Aorta (tissue), 5 donors: Measurements from ENCODE around the gene CMIP. TPM values are rescaled to one million over a fixed set of nuclear protein-coding genes. Genes with fewer than 3 reads are reported as not detected.

Source experiments
- ATAC-seq: fragments of 200-7000 bp; cut with Tn5 transposase; one replicate; pipeline ENCODE4 v1.9.1; 2022; ENCODE audit warnings: moderate library complexity; ENCODE audit not compliant: low FRiP score
- DNase-seq, 2 donors: peaks; one replicate each; pipeline ENCODE4 v3.0.0-alpha.2; 2020
- H3K27ac ChIP-seq, 2 donors: one replicate each; pipeline ENCODE4 v1.5.1; 2013; ENCODE audit warnings: low read length in 2 of 2, mild to moderate bottlenecking in 2 of 2, moderate library complexity in 2 of 2, control low read depth in 1 of 2, inconsistent platforms in 1 of 2, low read depth in 1 of 2
- H3K27me3 ChIP-seq, 2 donors: one replicate each; pipeline ENCODE4 v1.6.1; 2013; ENCODE audit warnings: control low read depth in 1 of 2, low read length in 1 of 2, mild to moderate bottlenecking in 1 of 2, moderate library complexity in 1 of 2; ENCODE audit not compliant: insufficient read depth in 2 of 2, control insufficient read depth in 1 of 2
- H3K36me3 ChIP-seq, 2 donors: one replicate each; pipeline ENCODE4 v1.6.1; 2013; ENCODE audit warnings: control low read depth in 1 of 2, low read length in 1 of 2, mild to moderate bottlenecking in 1 of 2; ENCODE audit not compliant: insufficient read depth in 2 of 2, control insufficient read depth in 1 of 2
- H3K4me1 ChIP-seq, 2 donors: one replicate each; pipeline ENCODE4 v1.6.1; 2013; ENCODE audit warnings: low read length in 2 of 2, control low read depth in 1 of 2, mild to moderate bottlenecking in 1 of 2, moderate library complexity in 1 of 2; ENCODE audit not compliant: insufficient read depth in 2 of 2, control insufficient read depth in 1 of 2
- H3K4me3 ChIP-seq, 2 donors: one replicate each; pipeline ENCODE4 v1.5.1; 2013; ENCODE audit warnings: low read length in 2 of 2, control low read depth in 1 of 2, mild to moderate bottlenecking in 1 of 2
- H3K9me3 ChIP-seq: one replicate; pipeline ENCODE4 v1.6.1; 2013; ENCODE audit warnings: mild to moderate bottlenecking, low read length; ENCODE audit not compliant: control insufficient read depth
- WGBS, 2 donors: extraction: QIAGEN DNeasy Blood & Tissue Kit; methylation state at CpG; one replicate each; pipeline ENCODE4 v1.1.7; 2013; 5-methylcytosine and 5-hydroxymethylcytosine counted together
- intact Hi-C, 2 donors: fragments of 100-400 bp; cut with DNase I; formaldehyde crosslinking; loops; one replicate each; pipeline versions ENCODE4 v1.14.2 to v1.15.0; 2022
- polyA plus RNA-seq, 2 donors: library from polyadenylated mRNA; stranded (reverse); fragments of 200-250 nt; gene quantifications; one replicate each; pipeline ENCODE4 v1.2.3, GENCODE V29; 2013
- total RNA-seq, 2 donors: library from RNA; stranded (reverse); fragmentation: NEBNext Ultra II Directional; extraction: Animal tissue kit (Norgen Biotek cat#: 25700); gene quantifications; one replicate each; pipeline ENCODE4 v1.2.1, GENCODE V29; 2021
- donor health status: healthy with polysubstance abuse.
- donor health status: Bipolar disorder and iron deficiency.
- donor health status: DM: no; HTN: no; CAD: no.
- donor health status: DM: no; HTN: no; CAD: no.
- donor health status: DM: yes; HTN: yes; CAD: no.

CMIP gene
- total and polyA plus RNA-seq, 4 donors, result 2.4 to 96.3 (median 27.9) TPM

GRCh38 chr16:81570151-81570846 lies 125.7 kb downstream of the CMIP start:
- Histone ChIP-seq H3K36me3 (no peaks in the 10 kb centered on the region), H3K9me3 (no peaks in the 10 kb centered on the region), H3K4me3 (no peak overlapping the region), H3K4me1 (no peaks in the 10 kb centered on the region), H3K27ac (no peak overlapping the region), H3K27me3 (no peaks in the 10 kb centered on the region)
- DNase-seq (no peak), ATAC-seq (no peak)
- intact Hi-C loops, result no loop called here
- WGBS, 2 donors, result 92 to 93% methylated on average over 18 of the region's 18 CpGs

GRCh38 chr16:81571175-81571574 lies 126.6 kb downstream of the CMIP start:
- H3K27ac ChIP-seq, result no peak overlapping the region
- no peaks in the 10 kb centered on the region for H3K9me3 ChIP-seq
- DNase-seq, result no peak
- H3K27me3 ChIP-seq, result no peaks in the 10 kb centered on the region
- no peaks in the 10 kb centered on the region for H3K4me1 ChIP-seq
- ATAC-seq, result no peak
- intact Hi-C loops, result no loop called here
- H3K36me3 ChIP-seq, result no peaks in the 10 kb centered on the region
- 96 to 99% methylated on average over 4 of the region's 4 CpGs for WGBS, 2 donors
- no peak overlapping the region for H3K4me3 ChIP-seq

- Histone ChIP-seq H3K27ac (no peak overlapping the region), H3K27me3 (no peaks in the 10 kb centered on the region), H3K4me3 (no peak overlapping the region), H3K9me3 (no peaks in the 10 kb centered on the region), H3K4me1 (no peaks in the 10 kb centered on the region), H3K36me3 (no peaks in the 10 kb centered on the region)
- intact Hi-C loops, result no loop called here
- DNase-seq, result no peak
- no peak for ATAC-seq
- WGBS, 2 donors, result 74 to 76% methylated on average over 24 of the region's 24 CpGs
Measured at GRCh38 chr16:81571592-81572385, 127.2 kb downstream of the CMIP start.

- Histone ChIP-seq H3K27me3 (no peaks in the 10 kb centered on the region), H3K9me3 (no peaks in the 10 kb centered on the region), H3K4me3 (no peak overlapping the region), H3K36me3 (no peaks in the 10 kb centered on the region), H3K27ac (no peak overlapping the region), H3K4me1 (no peaks in the 10 kb centered on the region)
- WGBS, 2 donors, result 96 to 97% methylated on average over 20 of the region's 20 CpGs
- intact Hi-C loops, result no loop called here
- ATAC-seq, result no peak
- DNase-seq, result no peak
Measured at GRCh38 chr16:81572386-81573144, 128.0 kb downstream of the CMIP start.

- DNase-seq (no peak), ATAC-seq (no peak)
- no peaks in the 10 kb centered on the region for H3K27me3 ChIP-seq
- H3K4me3 ChIP-seq, result no peak overlapping the region
- 86 to 88% methylated on average over 7 of the region's 7 CpGs for WGBS, 2 donors
- H3K4me1 ChIP-seq, result no peaks in the 10 kb centered on the region
- H3K9me3 ChIP-seq, result no peaks in the 10 kb centered on the region
- intact Hi-C loops, result no loop called here
- H3K27ac ChIP-seq, result no peak overlapping the region
- no peaks in the 10 kb centered on the region for H3K36me3 ChIP-seq
Measured at GRCh38 chr16:81573533-81574020, 129.0 kb downstream of the CMIP start.

- 34 to 35% methylated on average over 7 of the region's 7 CpGs for WGBS, 2 donors
- intact Hi-C loops, result no loop called here
- Histone ChIP-seq H3K27me3 (no peaks in the 10 kb centered on the region), H3K4me3 (no peak overlapping the region), H3K9me3 (no peaks in the 10 kb centered on the region), H3K27ac (no peak overlapping the region), H3K4me1 (no peaks in the 10 kb centered on the region), H3K36me3 (no peaks in the 10 kb centered on the region)
- ATAC-seq, result no peak
- no peak for DNase-seq
Measured at GRCh38 chr16:81574168-81574567, 129.6 kb downstream of the CMIP start.

GRCh38 chr16:81575307-81575706 lies 130.7 kb downstream of the CMIP start:
- Histone ChIP-seq H3K27me3 (no peaks in the 10 kb centered on the region), H3K9me3 (no peaks in the 10 kb centered on the region), H3K27ac (no peak overlapping the region), H3K4me3 (no peak overlapping the region), H3K4me1 (no peaks in the 10 kb centered on the region), H3K36me3 (no peaks in the 10 kb centered on the region)
- ATAC-seq (no peak), DNase-seq (no peak)
- intact Hi-C loops, result no loop called here
- WGBS, 2 donors, result 58 to 76% methylated on average over 6 of the region's 6 CpGs

GRCh38 chr16:81575834-81576233 lies 131.2 kb downstream of the CMIP start:
- WGBS, 2 donors, result 94 to 95% methylated on average over 6 of the region's 6 CpGs
- Histone ChIP-seq H3K27ac (no peak overlapping the region), H3K36me3 (no peaks in the 10 kb centered on the region), H3K27me3 (no peaks in the 10 kb centered on the region), H3K4me3 (no peak overlapping the region), H3K4me1 (no peaks in the 10 kb centered on the region), H3K9me3 (no peaks in the 10 kb centered on the region)
- ATAC-seq, result no peak
- intact Hi-C loops, result no loop called here
- no peak for DNase-seq
